GM18511 (cell line): ENCODE data around the gene DRAM2.

Experiments
- ATAC-seq: cut with Tn5 transposase; IDR thresholded peaks from one replicate; pipeline ENCODE4 v1.9.1; 2021; ENCODE audit warnings: mild to moderate bottlenecking, moderate library complexity; ENCODE audit not compliant: unreplicated experiment

DRAM2 gene

GRCh38 chr1:111139956-111140679, at the start of gene DRAM2, which contains the start of gene CEPT1:
Gene DRAM2, minus strand, starts transcription at chr1:111140093. Its CDS starts 8,539 bp downstream, at chr1:111131554.
Gene CEPT1, plus strand, starts transcription at chr1:111140223. Its CDS starts 7,492 bp downstream, at chr1:111147715.
- ATAC-seq, result peak; percentile 74

DNA sequence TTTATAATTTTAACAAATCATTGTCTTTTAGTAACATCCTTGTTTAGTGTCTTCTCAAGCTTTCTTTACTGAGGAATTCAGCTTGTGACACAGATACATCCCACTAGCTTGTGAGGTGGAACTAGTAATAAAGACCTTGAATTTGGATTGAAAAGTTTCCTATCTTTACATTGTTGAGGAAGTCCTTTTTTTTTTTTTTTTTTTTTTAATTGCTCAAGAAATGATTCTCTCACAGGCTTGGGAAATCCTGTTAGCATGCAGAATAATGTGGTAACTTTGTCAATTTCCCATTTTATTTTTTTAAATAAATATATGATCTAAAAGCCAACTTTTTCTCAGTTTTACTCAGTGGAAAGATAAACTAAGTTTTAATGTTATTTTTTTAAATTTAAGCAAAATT, 44.8 kb upstream of the DRAM2 start:
- ATAC-seq, result no peak

- ATAC-seq, result no peak
These were observed 43.6 kb upstream of the DRAM2 start for GRCh38 chr1:111183308-111184069.

- no peak for ATAC-seq
These were observed 42.2 kb upstream of the DRAM2 start for GRCh38 chr1:111182052-111182451.

GRCh38 chr1:111179968-111180533, 40.2 kb upstream of the DRAM2 start:
- ATAC-seq, result no peak

DNA sequence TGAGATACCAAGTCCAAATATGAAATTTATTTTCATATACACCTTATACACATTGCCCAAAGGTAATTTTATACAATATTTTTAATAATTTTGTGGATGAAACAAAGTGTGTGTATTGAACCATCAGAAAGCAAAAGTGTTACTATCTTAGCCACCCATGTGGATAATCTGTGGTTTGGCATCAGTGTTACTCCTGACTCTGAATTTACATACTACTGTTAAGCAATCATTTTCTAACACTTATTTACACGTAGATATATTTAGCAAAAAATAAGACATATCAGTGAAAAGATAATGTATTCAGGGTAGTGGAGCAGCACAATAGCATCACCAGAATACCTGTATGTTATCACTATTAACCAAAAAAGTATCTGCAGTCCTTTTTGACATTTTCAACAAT, 36.8 kb upstream of the DRAM2 start:
- no peak for ATAC-seq

DNA sequence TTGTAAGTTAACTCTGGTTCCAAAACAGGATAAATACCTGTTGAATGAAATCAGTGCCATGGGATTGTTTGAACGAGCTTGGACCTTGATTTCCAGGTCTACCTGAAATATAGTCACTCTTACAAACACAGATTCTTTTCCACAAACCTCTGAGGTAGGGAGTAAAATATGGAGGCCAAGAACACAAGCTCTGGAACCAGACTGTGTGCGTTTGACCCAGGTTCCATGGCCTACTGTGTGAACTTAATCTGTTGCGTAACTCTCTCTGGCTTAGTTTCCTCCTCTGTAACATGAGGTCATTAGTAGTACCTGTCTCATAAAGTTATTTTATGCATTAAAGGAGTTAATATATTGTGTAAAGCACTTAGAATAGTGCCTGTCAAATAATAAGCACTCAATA, 35.5 kb upstream of the DRAM2 start:
- no peak for ATAC-seq

DNA sequence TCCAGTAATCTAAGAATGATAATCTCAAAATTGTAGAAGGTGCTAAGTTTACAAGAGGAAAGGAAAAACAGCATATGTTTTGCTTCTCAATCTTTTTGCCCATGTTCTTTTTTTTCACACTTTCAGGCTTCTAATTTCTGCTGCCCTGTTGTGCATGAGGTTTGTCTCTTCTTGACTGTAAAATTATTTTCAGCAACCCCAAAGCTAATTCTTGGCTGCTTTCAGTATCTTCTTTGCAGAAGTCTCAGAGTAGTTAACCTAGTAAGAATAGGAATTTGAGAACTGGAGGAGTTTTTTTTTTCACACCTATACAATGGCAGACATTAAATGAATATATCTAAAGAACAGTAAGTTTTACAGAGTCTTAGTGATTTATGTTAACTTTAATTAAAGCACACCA, 34.2 kb upstream of the DRAM2 start:
- no peak for ATAC-seq

GRCh38 chr1:111172463-111172862, 32.6 kb upstream of the DRAM2 start:
- ATAC-seq, result no peak

DNA sequence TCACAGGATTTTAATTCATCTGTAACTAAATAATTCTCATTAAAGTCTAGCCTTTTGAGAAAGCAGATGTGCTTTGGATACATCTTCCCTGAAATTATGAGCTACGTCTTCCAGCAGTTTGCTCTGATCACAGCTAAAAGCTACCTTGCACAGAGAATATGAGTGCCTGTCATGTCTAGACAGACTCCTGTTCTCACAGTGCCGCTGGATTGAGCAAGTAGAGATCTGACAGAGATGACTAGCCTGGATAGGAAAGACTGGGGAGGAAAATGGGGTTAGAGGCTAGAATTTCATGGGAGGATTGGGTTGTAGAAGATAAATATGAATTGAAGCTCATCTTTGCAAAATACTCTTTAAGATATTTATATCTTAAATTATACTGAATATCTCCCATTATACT, 24.3 kb upstream of the DRAM2 start:
- no peak for ATAC-seq

GRCh38 chr1:111163363-111163762, 23.5 kb upstream of the DRAM2 start:
- ATAC-seq, result no peak

DNA sequence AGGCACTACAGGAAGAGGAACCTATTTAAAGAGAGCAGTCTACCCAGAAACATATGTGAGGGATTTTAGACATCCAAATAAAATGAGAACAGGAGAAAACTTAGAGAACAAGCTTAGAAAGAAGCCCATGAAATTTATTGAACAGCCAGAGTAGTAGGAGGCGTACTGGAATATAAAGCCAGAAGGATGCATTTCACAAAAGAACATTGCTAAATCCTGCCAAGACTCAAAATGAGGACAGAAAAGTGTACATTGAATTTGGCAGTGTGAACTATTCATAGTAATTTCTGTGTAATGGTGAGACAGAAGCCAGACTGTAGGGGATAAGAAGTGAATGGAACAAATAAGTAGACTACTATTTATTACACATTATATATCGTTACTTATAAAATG, 22.6 kb upstream of the DRAM2 start:
- no peak for ATAC-seq

- no peak for ATAC-seq
These were observed 22.1 kb upstream of the DRAM2 start for GRCh38 chr1:111161843-111162487.

DNA sequence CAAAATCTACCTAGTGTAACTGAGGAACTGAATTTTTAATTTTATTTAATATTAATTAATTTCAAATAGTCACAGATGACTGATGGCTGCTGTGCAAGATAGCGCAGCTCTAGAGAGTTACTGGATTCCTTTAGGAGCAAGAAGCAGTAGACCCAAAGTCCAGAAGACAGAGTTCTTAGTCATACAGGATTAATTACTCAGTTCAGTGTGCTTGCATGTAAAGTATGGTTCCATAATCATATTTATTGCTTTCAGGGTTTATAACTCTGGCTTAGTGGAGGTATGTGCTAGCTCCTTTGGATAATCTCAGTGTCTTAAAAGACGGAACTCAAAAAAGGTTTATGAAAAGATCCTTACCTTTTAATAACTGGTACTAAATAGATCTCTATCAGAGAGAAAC, 17.5 kb upstream of the DRAM2 start:
- no peak for ATAC-seq

DNA sequence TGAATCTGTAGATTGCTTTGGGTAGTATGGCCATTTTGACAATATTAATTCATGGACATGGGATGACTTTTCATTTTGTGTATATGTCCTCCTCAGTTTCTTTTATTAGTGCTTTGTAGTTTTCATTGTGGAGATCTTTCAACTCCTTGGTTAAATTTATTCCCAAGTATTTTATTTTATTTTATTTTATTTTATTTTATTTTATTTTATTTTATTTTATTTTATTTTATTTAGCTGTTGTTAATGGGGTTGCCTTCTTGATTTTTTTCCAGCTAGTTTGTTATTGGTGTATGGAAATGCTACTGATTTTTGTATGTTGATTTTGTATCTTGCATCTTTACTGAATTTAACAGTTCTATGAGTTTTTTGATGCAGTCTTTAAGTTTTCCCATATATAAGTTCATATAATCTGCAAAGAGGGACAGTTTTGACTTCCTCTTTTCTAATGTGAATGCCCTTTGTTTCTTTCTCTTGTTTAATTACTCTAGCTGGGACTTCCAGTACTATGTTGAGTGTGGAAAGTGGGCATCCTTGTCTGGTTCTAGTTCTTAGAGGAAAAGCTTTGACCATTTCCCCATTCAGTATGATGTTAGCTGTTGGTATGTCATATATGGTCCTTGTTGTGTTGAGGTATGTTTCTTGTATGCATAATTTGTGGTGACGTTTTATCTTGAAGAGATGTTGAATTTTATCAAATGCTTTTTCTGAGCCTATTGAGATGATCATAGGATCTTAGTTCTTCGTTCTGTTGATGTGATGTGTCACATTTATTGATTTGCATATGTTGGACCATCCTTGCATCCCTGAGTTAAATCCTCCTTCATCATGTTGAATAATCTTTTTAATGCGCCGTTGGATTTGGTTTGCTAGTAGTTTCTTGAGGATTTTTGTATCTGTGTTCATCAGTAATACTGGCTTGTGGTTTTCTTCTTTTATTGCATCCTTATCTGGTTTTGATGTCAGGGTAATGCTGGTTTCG, 14.4 kb upstream of the DRAM2 start:
- ATAC-seq, result no peak

DNA sequence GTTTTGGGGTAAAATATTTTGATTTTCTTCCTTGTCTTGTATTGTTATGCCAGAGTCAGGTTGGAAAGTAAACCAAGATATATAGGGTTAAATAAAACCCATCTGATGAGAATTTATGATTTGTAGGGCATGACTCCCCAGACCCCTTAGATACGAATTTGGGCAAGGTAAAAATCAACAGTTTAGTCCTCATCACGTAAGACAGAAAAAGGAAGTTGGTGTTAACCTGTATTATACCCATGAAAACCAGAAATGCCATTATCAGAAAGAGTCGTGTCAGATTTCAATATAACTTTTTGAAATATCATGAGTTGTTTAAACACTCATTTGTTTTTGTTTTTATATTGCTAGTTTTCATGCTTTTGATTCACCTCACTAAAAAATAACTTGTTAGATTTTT, 11.9 kb upstream of the DRAM2 start:
- ATAC-seq, result no peak

- peak; percentile 73 for ATAC-seq
These were observed 8.5 kb upstream of the DRAM2 start for GRCh38 chr1:111148376-111148881.

DNA sequence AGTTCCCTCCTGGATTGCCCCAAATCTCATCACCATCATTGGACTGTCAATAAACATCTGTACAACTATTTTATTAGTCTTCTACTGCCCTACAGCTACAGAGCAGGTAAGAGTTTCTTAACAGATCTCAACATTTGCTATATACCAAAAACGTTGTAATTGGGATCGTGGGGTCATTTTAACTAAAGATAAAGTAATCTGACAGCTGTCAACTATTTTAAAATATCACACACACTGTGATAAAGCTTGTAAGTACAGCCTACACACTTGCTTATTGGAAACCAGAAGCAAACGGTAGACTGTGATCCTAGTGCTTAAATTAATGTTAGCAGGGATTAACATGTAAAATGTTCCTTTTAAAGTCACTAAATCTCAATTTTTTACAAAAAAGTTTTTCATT, 8.1 kb upstream of the DRAM2 start:
- ATAC-seq, result no peak

DNA sequence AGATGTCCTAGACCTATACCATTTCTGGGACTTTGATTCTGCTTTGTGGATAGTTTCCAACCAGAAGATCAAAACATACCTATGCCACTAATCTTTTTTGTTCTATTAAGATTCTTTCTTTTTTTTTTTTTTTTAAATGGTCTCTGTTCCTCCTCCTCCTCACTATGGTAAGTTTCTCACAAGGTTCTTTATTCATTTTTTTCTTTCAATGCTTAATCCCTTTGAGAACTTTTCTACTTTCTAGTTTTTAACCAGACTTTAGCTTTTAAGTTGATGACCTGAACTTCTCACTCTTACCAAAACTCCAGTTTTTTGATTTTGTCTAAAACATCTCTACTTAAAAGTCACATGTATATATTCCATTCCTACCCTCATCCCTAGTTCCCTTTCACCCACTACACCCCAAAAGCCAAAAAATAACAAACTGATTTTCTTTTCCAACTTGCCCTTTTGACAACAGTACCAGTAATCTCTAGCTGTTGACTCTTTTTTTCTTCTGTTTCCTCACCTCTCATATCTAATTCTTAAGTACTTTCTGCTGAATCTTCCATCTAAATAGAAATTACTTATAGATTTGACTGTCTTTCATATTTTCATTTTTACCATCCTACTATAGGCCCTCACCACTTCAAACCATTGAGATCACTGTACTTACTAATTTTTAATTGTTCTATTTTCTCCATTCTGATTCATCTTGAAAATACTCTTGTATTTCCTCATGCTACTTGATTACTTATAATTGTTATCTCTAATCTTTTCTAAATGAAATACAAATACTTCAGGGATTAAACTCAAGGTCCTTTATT, 6.3 kb upstream of the DRAM2 start:
- no peak for ATAC-seq
